DOHH2 (cell line): ENCODE results near the gene LATS1.

ENCODE experiments used
- CTCF ChIP-seq: fragments of 200-600 bp; sonication (generic); IDR thresholded peaks from one replicate; pipeline ENCODE4 v1.5.1; 2014; ENCODE audit warnings: antibody characterized with exemption, mild to moderate bottlenecking, low read depth, low read length; ENCODE audit not compliant: poor library complexity, severe bottlenecking
- EZH2phosphoT487 ChIP-seq: fragments of 200-600 bp; sonication (generic); IDR thresholded peaks from 2 replicates; pipeline ENCODE4 v1.6.1; 2017; ENCODE audit warnings: borderline replicate concordance, mild to moderate bottlenecking, antibody characterized with exemption, low read length, moderate library complexity, mixed read lengths

- TF ChIP-seq CTCF (no peak), EZH2phosphoT487 (no peak)
Observed at GRCh38 chr6:149751239-149751638, 33.3 kb upstream of the LATS1 start.
